ENCODE measurements around the gene WDR47. TPM values are rescaled to one million over a fixed set of nuclear protein-coding genes. Genes with fewer than 3 reads are reported as not detected.
"Not testable (repeated sequence)": the region's sequence is repeated elsewhere in the genome, so short reads cannot be mapped to it uniquely, and the experiment has no call there.

The WDR47 gene
- total RNA-seq, 1 experiment from 2014 or later = 9.2 TPM

GRCh38 chr1:108963052-108963686 is 78.7 kb downstream of the WDR47 start, which contains the start of gene CLCC1:
Gene CLCC1 (minus strand): TSS chr1:108963484. CDS start chr1:108950437, 13,047 bp downstream.
- DNase-seq (ENCODE audit: low read depth) = peak; percentile 89

- DNase-seq (ENCODE audit: low read depth) = no peak
These were observed 79.2 kb downstream of the WDR47 start for GRCh38 chr1:108962681-108963051.

GRCh38 chr1:108961752-108962486 is 80.0 kb downstream of the WDR47 start:
- no peak for DNase-seq (ENCODE audit: low read depth)

DNA sequence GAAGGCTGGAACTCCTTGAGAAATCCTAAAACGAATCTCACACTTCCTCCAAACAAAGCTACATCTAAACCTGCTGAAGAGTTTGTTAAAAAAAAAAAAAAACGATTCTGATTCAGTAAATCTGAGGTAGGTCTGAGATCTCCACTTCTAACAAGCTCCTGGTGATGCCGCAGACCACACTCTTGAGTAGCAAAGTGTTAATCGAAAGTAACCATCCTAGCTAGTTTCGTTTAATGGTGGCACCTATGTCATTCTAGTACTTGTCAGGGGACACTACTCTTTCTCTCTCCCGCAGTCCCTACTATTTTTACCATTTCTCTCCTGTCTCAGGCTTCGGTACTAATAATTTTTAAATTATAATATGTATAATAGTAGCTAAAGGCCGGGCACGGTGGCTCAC is 80.7 kb downstream of the WDR47 start:
- DNase-seq (ENCODE audit: low read depth) = no peak

DNA sequence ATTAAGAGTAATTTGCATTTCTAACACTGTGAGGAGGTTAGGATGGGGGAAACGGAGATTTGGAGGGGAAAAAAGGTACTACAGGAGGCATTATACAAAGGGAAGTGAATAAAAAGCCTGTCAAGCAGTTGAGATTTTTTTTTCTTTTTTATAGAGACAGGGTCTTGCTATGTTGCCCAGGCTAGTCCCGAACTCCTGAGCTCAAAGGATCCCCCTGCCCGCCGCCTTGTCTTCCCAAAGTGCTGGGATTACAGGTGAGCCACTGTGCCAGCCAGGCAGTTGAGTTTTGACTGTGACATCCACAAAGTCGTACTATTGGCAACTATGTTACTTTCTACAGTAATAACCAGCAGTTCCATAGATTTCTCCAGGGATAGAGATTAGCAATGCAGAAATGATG is 81.2 kb downstream of the WDR47 start:
- no peak for DNase-seq (ENCODE audit: low read depth)

GRCh38 chr1:108957888-108958287 is 84.0 kb downstream of the WDR47 start:
- DNase-seq (ENCODE audit: low read depth) = no peak

GRCh38 chr1:108955881-108956280 is 86.0 kb downstream of the WDR47 start:
- no peak for DNase-seq (ENCODE audit: low read depth)

- DNase-seq (ENCODE audit: low read depth) = no peak
These were observed 86.8 kb downstream of the WDR47 start for GRCh38 chr1:108955111-108955510.

GRCh38 chr1:108953452-108953851 is 88.5 kb downstream of the WDR47 start:
- DNase-seq (ENCODE audit: low read depth) = no peak

- DNase-seq (ENCODE audit: low read depth) = no peak
These were observed 90.7 kb downstream of the WDR47 start for GRCh38 chr1:108951242-108951641.

- DNase-seq (ENCODE audit: low read depth) = no peak
These were observed 92.9 kb downstream of the WDR47 start for GRCh38 chr1:108949044-108949443.

DNA sequence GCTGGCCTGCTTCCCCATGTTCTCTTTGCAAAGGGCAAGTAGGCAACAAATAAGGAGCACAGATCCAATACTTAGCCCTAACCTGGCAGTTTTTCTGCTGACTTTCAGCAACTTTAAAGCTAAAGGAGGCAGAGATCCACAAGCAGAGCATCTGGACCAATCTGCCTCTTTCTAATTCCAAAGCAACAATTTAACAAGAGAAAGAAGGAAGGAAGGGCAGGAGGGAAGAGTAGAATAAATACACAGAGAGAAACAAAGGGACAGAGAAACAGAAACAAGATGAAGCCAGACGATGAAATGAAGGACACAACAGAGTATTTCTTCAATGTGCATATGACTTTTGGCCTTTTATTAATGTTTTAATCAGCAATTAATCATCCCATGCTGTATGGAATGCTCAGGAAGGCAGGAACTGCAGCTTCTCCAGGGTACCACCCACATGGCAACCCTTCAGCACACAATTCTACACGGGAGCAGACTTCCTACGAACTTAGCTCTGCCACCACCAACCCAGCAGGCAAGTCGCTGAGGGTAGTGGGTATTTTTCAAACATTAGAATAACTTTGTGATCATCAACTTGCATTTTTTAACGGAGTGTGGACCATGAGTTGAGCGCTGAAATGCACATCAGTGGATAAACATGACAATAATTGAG is 93.9 kb downstream of the WDR47 start:
- DNase-seq (ENCODE audit: low read depth) = no peak

GRCh38 chr1:108936170-108936569 is 105.7 kb downstream of the WDR47 start:
- no peak for DNase-seq (ENCODE audit: low read depth)

DNA sequence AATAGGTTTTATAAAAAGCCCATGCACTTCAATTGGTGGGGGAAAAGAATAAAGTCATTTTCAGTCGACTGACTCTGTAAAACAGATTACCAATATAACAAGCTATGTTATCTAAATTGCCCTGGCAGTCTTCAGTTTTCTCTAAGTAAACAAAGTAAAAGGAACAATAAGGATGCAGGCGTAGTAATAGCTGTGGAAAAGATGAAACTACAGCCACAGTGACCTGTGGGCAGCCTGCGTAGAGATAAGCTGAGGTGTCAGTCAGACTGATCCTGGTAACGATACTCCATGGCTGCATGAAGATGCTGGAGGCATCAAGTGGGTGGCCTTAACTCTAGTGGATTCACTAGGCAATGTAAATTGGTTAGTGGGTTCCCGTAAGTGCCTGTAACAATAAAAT is 108.0 kb downstream of the WDR47 start:
- DNase-seq (ENCODE audit: low read depth) = no peak

GRCh38 chr1:108927565-108927964 is 114.3 kb downstream of the WDR47 start:
- DNase-seq (ENCODE audit: low read depth) = not testable (repeated sequence)

- no peak for DNase-seq (ENCODE audit: low read depth)
These were observed 116.0 kb downstream of the WDR47 start for GRCh38 chr1:108925920-108926319.

Small RNA genes within 50 kb of the gene (small RNA-seq; reads per million reads assigned to genes)
- gene BX679664.1 = not detected
- gene BX679664.2 = not detected

Other genes with a start within 250 kb of the WDR47 start
- gene AKNAD1, start 185.0 kb downstream of the WDR47 start, total RNA-seq (2014; rRNA removed; shearing (Covaris generic)) = 2.7 and 5.0 TPM in 2 replicates
- gene GPSM2, start 165.1 kb downstream of the WDR47 start, total RNA-seq (2014; rRNA removed; shearing (Covaris generic)) = 28.8 and 34.1 TPM in 2 replicates
- 20.6 and 22.7 TPM in 2 replicates for gene CLCC1, start 78.6 kb downstream of the WDR47 start, total RNA-seq (2014; rRNA removed; shearing (Covaris generic))
- 52.5 and 60.0 TPM in 2 replicates for gene TAF13, start 33.9 kb upstream of the WDR47 start, total RNA-seq (2014; rRNA removed; shearing (Covaris generic))
- 7.5 and 10.6 TPM in 2 replicates for gene TMEM167B, start 48.7 kb upstream of the WDR47 start, total RNA-seq (2014; rRNA removed; shearing (Covaris generic))
- gene ELAPOR1, start 72.0 kb upstream of the WDR47 start, total RNA-seq (2014; rRNA removed; shearing (Covaris generic)) = 0.73 and 1.3 TPM in 2 replicates
- 173 and 183 TPM in 2 replicates for gene SARS1, start 171.8 kb upstream of the WDR47 start, total RNA-seq (2014; rRNA removed; shearing (Covaris generic))
- gene CELSR2, start 207.4 kb upstream of the WDR47 start, total RNA-seq (2014; rRNA removed; shearing (Covaris generic)) = 1.5 and 1.7 TPM in 2 replicates
- 62.1 and 65.2 TPM in 2 replicates for gene PSRC1, start 241.0 kb upstream of the WDR47 start, total RNA-seq (2014; rRNA removed; shearing (Covaris generic))